ENCODE data around the gene TBX18.
A peak's percentile ranks its signal among the peaks of the same experiment; 100 is the strongest.

The TBX18 gene

DNA sequence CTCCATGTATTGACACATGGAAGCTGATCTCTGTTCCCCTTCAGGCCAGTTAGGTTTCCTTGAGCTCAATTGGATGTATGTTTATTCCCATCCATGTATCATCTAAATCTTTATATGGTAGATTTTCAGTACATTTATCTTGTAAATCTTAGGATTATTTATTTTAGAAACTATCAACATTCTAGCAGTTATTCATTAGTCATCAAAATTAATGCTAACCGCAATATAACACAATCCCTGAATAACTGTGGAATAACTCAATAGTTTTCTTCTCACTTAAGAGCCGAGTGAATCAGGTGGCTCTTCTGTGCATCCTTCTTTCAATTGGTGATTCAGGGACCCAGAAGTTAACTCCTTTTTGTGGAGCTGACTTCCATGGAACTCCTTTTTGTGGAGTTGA lies 15.5 kb upstream of the TBX18 start:
- DNase-seq (ENCODE audit: insufficient read length, low spot score) (no peak), FAIRE-seq (no peak)
- TF ChIP-seq, protein P1, sequence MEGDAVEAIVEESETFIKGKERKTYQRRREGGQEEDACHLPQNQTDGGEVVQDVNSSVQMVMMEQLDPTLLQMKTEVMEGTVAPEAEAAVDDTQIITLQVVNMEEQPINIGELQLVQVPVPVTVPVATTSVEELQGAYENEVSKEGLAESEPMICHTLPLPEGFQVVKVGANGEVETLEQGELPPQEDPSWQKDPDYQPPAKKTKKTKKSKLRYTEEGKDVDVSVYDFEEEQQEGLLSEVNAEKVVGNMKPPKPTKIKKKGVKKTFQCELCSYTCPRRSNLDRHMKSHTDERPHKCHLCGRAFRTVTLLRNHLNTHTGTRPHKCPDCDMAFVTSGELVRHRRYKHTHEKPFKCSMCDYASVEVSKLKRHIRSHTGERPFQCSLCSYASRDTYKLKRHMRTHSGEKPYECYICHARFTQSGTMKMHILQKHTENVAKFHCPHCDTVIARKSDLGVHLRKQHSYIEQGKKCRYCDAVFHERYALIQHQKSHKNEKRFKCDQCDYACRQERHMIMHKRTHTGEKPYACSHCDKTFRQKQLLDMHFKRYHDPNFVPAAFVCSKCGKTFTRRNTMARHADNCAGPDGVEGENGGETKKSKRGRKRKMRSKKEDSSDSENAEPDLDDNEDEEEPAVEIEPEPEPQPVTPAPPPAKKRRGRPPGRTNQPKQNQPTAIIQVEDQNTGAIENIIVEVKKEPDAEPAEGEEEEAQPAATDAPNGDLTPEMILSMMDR (IDR thresholded peaks at IDR 0.05; ENCODE audit: insufficient read depth, missing control alignments) = no peak

GRCh38 chr6:84779380-84779779 lies 15.0 kb upstream of the TBX18 start:
- TF ChIP-seq, protein P1 (IDR thresholded peaks at IDR 0.05; ENCODE audit: insufficient read depth, missing control alignments) = no peak
- no peak for DNase-seq (ENCODE audit: insufficient read length, low spot score)
- FAIRE-seq = no peak

- TF ChIP-seq, protein P1 (IDR thresholded peaks at IDR 0.05; ENCODE audit: insufficient read depth, missing control alignments) = no peak
- no peak for DNase-seq (ENCODE audit: insufficient read length, low spot score)
- no peak for FAIRE-seq
These were observed 13.5 kb upstream of the TBX18 start for GRCh38 chr6:84777888-84778287.

GRCh38 chr6:84776392-84776791 lies 12.0 kb upstream of the TBX18 start:
- TF ChIP-seq, protein P1 (IDR thresholded peaks at IDR 0.05; ENCODE audit: insufficient read depth, missing control alignments) = no peak
- FAIRE-seq (no peak), DNase-seq (ENCODE audit: insufficient read length, low spot score) (no peak)

GRCh38 chr6:84775751-84776150 lies 11.4 kb upstream of the TBX18 start:
- DNase-seq (ENCODE audit: insufficient read length, low spot score) = no peak
- TF ChIP-seq, protein P1 (IDR thresholded peaks at IDR 0.05; ENCODE audit: insufficient read depth, missing control alignments) = no peak
- FAIRE-seq = no peak

GRCh38 chr6:84774985-84775284 lies 10.5 kb upstream of the TBX18 start:
- DNase-seq (ENCODE audit: insufficient read length, low spot score) (no peak), FAIRE-seq (no peak)
- TF ChIP-seq, protein P1 (IDR thresholded peaks at IDR 0.05; ENCODE audit: insufficient read depth, missing control alignments) = no peak

GRCh38 chr6:84774157-84774984 lies 10.0 kb upstream of the TBX18 start:
- TF ChIP-seq, protein P1 (IDR thresholded peaks at IDR 0.05; ENCODE audit: insufficient read depth, missing control alignments) = peak; percentile 43
- DNase-seq (ENCODE audit: insufficient read length, low spot score) = no peak
- no peak for FAIRE-seq

Data from D721Med (cell line).